ENCODE results near the gene METTL17. TPM values are rescaled to one million over a fixed set of nuclear protein-coding genes. Genes with fewer than 3 reads are reported as not detected.

METTL17 gene
- total and polyA plus RNA-seq, 2 of the 13 experiments (the other 11 are each of a cell fraction or from before 2014, with no cell fraction given): 122 to 199 TPM

- no peak for TF ChIP-seq TRIM22 (IDR thresholded peaks at IDR 0.05)
- no peak for TF ChIP-seq DMAP1 (CRISPR knock-in tag; IDR thresholded peaks at IDR 0.05)
- no peak for TF ChIP-seq MAF1 (CRISPR knock-in tag; IDR thresholded peaks at IDR 0.05; ENCODE audit: borderline replicate concordance)
- TF ChIP-seq SP4 (CRISPR knock-in tag; IDR thresholded peaks at IDR 0.05): no peak
- TF ChIP-seq E2F1 (CRISPR knock-in tag; IDR thresholded peaks at IDR 0.05): no peak
- no peak for TF ChIP-seq ZNF574 (CRISPR knock-in tag; IDR thresholded peaks at IDR 0.05)
- TF ChIP-seq ZBTB49 (CRISPR knock-in tag; IDR thresholded peaks at IDR 0.05; ENCODE audit: borderline replicate concordance): no peak
- TF ChIP-seq SKI (IDR thresholded peaks at IDR 0.05; ENCODE audit: partially characterized antibody): no peak
- TF ChIP-seq THAP7 (CRISPR knock-in tag; IDR thresholded peaks at IDR 0.05): peak; percentile 46; the same call in 1 of the 2 replicates
- TF ChIP-seq ZBTB40 (IDR thresholded peaks at IDR 0.05): no peak
- TF ChIP-seq ZBTB40 (CRISPR knock-in tag; IDR thresholded peaks at IDR 0.05): peak; percentile 25; the same call in 1 of the 2 replicates
Measured at GRCh38 chr14:21043387-21043973, 53.7 kb downstream of the METTL17 start (continued).

All from HepG2 (cell line).